ENCODE measurements around the gene IFIT1. TPM values are rescaled to one million over a fixed set of nuclear protein-coding genes. Genes with fewer than 3 reads are reported as not detected.
A peak's percentile ranks its signal among the peaks of the same experiment; 100 is the strongest.

IFIT1 gene
- total RNA-seq, 3 donors from 2014 or later, result 6.2 to 21.5 (median 8.3) TPM

- ATAC-seq (peak; percentile 77), DNase-seq (no peak)
- Histone ChIP-seq H3K4me1 (ENCODE audit: low read depth) (peaks cover 4% of the 10 kb centered on the region), H3K4me3 (no peak overlapping the region), H3K36me3 (ENCODE audit: low read depth) (no peaks in the 10 kb centered on the region), H3K9me3 (no peaks in the 10 kb centered on the region)
- TF ChIP-seq CTCF (IDR thresholded peaks at IDR 0.05), result no peak
- intact Hi-C loops (cut with DNase I, micrococcal nuclease), result no loop called here
These were observed 32.3 kb upstream of the IFIT1 start for GRCh38 chr10:89360157-89360556.

- TF ChIP-seq CTCF (IDR thresholded peaks at IDR 0.05), result no peak
- H3K4me1 ChIP-seq (ENCODE audit: low read depth), result peaks cover 7% of the 10 kb centered on the region
- no peak overlapping the region for H3K4me3 ChIP-seq
- H3K36me3 ChIP-seq (ENCODE audit: low read depth), result no peaks in the 10 kb centered on the region
- H3K9me3 ChIP-seq, result no peaks in the 10 kb centered on the region
- intact Hi-C loops (cut with DNase I, micrococcal nuclease), result no loop called here
- DNase-seq, result no peak
- no peak for ATAC-seq
These were observed 29.5 kb upstream of the IFIT1 start for GRCh38 chr10:89362929-89363328.

- ATAC-seq (no peak), DNase-seq (no peak)
- intact Hi-C loops (cut with DNase I, micrococcal nuclease), result no loop called here
- H3K36me3 ChIP-seq (ENCODE audit: low read depth), result no peaks in the 10 kb centered on the region
- H3K4me1 ChIP-seq (ENCODE audit: low read depth), result peaks cover 8% of the 10 kb centered on the region
- H3K9me3 ChIP-seq, result no peaks in the 10 kb centered on the region
- TF ChIP-seq CTCF (IDR thresholded peaks at IDR 0.05), result no peak
- no peak overlapping the region for H3K4me3 ChIP-seq
These were observed 28.5 kb upstream of the IFIT1 start for GRCh38 chr10:89363729-89364442.

GRCh38 chr10:89364531-89364930 is 27.9 kb upstream of the IFIT1 start:
- no peaks in the 10 kb centered on the region for H3K36me3 ChIP-seq (ENCODE audit: low read depth)
- intact Hi-C loops (cut with DNase I, micrococcal nuclease), result no loop called here
- peaks cover 10% of the 10 kb centered on the region for H3K4me1 ChIP-seq (ENCODE audit: low read depth)
- no peak overlapping the region for H3K4me3 ChIP-seq
- ATAC-seq (no peak), DNase-seq (no peak)
- TF ChIP-seq CTCF (IDR thresholded peaks at IDR 0.05), result no peak
- H3K9me3 ChIP-seq, result no peaks in the 10 kb centered on the region

- H3K4me1 ChIP-seq (ENCODE audit: low read depth), result peaks cover 7% of the 10 kb centered on the region
- H3K9me3 ChIP-seq, result no peaks in the 10 kb centered on the region
- intact Hi-C loops (cut with DNase I, micrococcal nuclease), result no loop called here
- ATAC-seq (peak; percentile 18), DNase-seq (no peak)
- TF ChIP-seq CTCF (IDR thresholded peaks at IDR 0.05), result no peak
- H3K36me3 ChIP-seq (ENCODE audit: low read depth), result no peaks in the 10 kb centered on the region
- no peak overlapping the region for H3K4me3 ChIP-seq
These were observed 24.9 kb upstream of the IFIT1 start for GRCh38 chr10:89367529-89367928.

Measured in mucosa of descending colon (tissue), 3 donors.